Thymus (tissue), 11 donors: ENCODE results near the gene MAT2B. TPM values are rescaled to one million over a fixed set of nuclear protein-coding genes. Genes with fewer than 3 reads are reported as not detected.

ENCODE experiments used
- DNase-seq, 9 donors: peaks; one replicate each; pipeline ENCODE4 v3.0.0-alpha.2; 2013; ENCODE audit warnings: low spot score in 9 of 9, low read depth in 6 of 9, missing footprints in 1 of 9
- H3K27ac ChIP-seq, 2 donors: one replicate each; pipeline ENCODE4 v1.5.1; 2013; ENCODE audit warnings: control low read depth in 1 of 2, low read depth in 1 of 2, low read length in 1 of 2, mild to moderate bottlenecking in 1 of 2, moderate library complexity in 1 of 2
- H3K27me3 ChIP-seq, 2 donors: one replicate each; pipeline ENCODE4 v1.5.1; 2013; ENCODE audit warnings: low read length in 1 of 2; ENCODE audit not compliant: control insufficient read depth in 2 of 2, insufficient read depth in 1 of 2
- H3K36me3 ChIP-seq, 2 donors: one replicate each; pipeline ENCODE4 v1.5.1; 2013; ENCODE audit warnings: low read length in 1 of 2, mild to moderate bottlenecking in 1 of 2, moderate library complexity in 1 of 2; ENCODE audit not compliant: control insufficient read depth in 2 of 2, insufficient read depth in 2 of 2
- H3K4me1 ChIP-seq, 2 donors: one replicate each; pipeline ENCODE4 v1.5.1; 2013; ENCODE audit warnings: low read length in 2 of 2; ENCODE audit not compliant: control insufficient read depth in 2 of 2, insufficient read depth in 2 of 2
- H3K4me3 ChIP-seq, 2 donors: one replicate each; pipeline ENCODE4 v1.5.1; 2013; ENCODE audit warnings: low read length in 2 of 2, control low read depth in 1 of 2, mild to moderate bottlenecking in 1 of 2
- H3K9me3 ChIP-seq, 2 donors: one replicate each; pipeline ENCODE4 v1.5.1; 2013; ENCODE audit warnings: low read length in 1 of 2, mild to moderate bottlenecking in 1 of 2; ENCODE audit not compliant: control insufficient read depth in 2 of 2, insufficient read depth in 1 of 2
- WGBS: extraction: QIAGEN DNeasy Blood & Tissue Kit; methylation state at CpG from one replicate; pipeline ENCODE4 v1.1.7; 2013; 5-methylcytosine and 5-hydroxymethylcytosine counted together
- polyA plus RNA-seq: library from polyadenylated mRNA; stranded (reverse); fragments of 200-250 nt; gene quantifications from one replicate; pipeline ENCODE4 v1.2.3, GENCODE V29; 2013
- total RNA-seq: library from RNA; stranded (reverse); fragments of 120-200 nt; gene quantifications from one replicate; pipeline ENCODE4 v1.2.4, GENCODE V29; 2013
- donor health status: healthy.

MAT2B gene
- total and polyA plus RNA-seq, 2 donors, result 59.9 to 133 TPM

- H3K36me3 ChIP-seq, result no peaks in the 10 kb centered on the region
- peaks cover 0 to 4% of the 10 kb centered on the region in 2 donors for H3K4me1 ChIP-seq
- DNase-seq, result no peak
- H3K9me3 ChIP-seq, result no peaks in the 10 kb centered on the region
- no peak overlapping the region for H3K27ac ChIP-seq
- peaks cover 13 to 40% of the 10 kb centered on the region in 2 donors for H3K27me3 ChIP-seq
- 63% methylated on average over 1 of the region's 1 CpG for WGBS
- no peak overlapping the region for H3K4me3 ChIP-seq
Observed at GRCh38 chr5:163563112-163563511, 57.7 kb downstream of the MAT2B start.

GRCh38 chr5:163563880-163564279 lies 58.5 kb downstream of the MAT2B start:
- 78% methylated on average over 3 of the region's 3 CpGs for WGBS

GRCh38 chr5:163564321-163564938 lies 59.0 kb downstream of the MAT2B start:
- WGBS, result 19% methylated on average over 7 of the region's 7 CpGs
- H3K27me3 ChIP-seq, result peaks cover 13 to 40% of the 10 kb centered on the region in 2 donors
- peaks cover 0 to 4% of the 10 kb centered on the region in 2 donors for H3K4me1 ChIP-seq
- peak; percentile 9 to 70 (median 38) for DNase-seq
- no peaks in the 10 kb centered on the region for H3K36me3 ChIP-seq
- no peak overlapping the region for H3K27ac ChIP-seq
- no peaks in the 10 kb centered on the region for H3K9me3 ChIP-seq
- no peak overlapping the region for H3K4me3 ChIP-seq

More at GRCh38 chr5:163563880-163564279, 58.5 kb downstream of the MAT2B start:
- no peak overlapping the region for H3K27ac ChIP-seq
- peaks cover 13 to 40% of the 10 kb centered on the region in 2 donors for H3K27me3 ChIP-seq
- H3K36me3 ChIP-seq, result no peaks in the 10 kb centered on the region
- no peaks in the 10 kb centered on the region for H3K9me3 ChIP-seq
- no peak for DNase-seq
- H3K4me3 ChIP-seq, result no peak overlapping the region
- peaks cover 0 to 4% of the 10 kb centered on the region in 2 donors for H3K4me1 ChIP-seq

GRCh38 chr5:163565492-163565891 lies 60.1 kb downstream of the MAT2B start:
- peaks cover 0 to 4% of the 10 kb centered on the region in 2 donors for H3K4me1 ChIP-seq
- peaks cover 13 to 40% of the 10 kb centered on the region in 2 donors for H3K27me3 ChIP-seq
- H3K27ac ChIP-seq, result no peak overlapping the region
- 11% methylated on average over 11 of the region's 11 CpGs for WGBS
- H3K36me3 ChIP-seq, result no peaks in the 10 kb centered on the region
- no peaks in the 10 kb centered on the region for H3K9me3 ChIP-seq
- no peak overlapping the region for H3K4me3 ChIP-seq
- no peak for DNase-seq

- Histone ChIP-seq H3K4me3 (peak overlapping the region in 1 of 2 donors; percentile 18), H3K27me3 (peaks cover 13 to 40% of the 10 kb centered on the region in 2 donors), H3K27ac (no peak overlapping the region), H3K9me3 (no peaks in the 10 kb centered on the region), H3K4me1 (peaks cover 0 to 4% of the 10 kb centered on the region in 2 donors), H3K36me3 (no peaks in the 10 kb centered on the region)
- WGBS, result 4% methylated on average over 32 of the region's 32 CpGs
- DNase-seq, result peak in 2 of 9 donors; percentile 7 to 18
Observed at GRCh38 chr5:163565931-163566608, 60.7 kb downstream of the MAT2B start.

- no peaks in the 10 kb centered on the region for H3K9me3 ChIP-seq
- H3K27me3 ChIP-seq, result peaks cover 13 to 40% of the 10 kb centered on the region in 2 donors
- H3K4me3 ChIP-seq, result no peak overlapping the region
- 43% methylated on average over 3 of the region's 3 CpGs for WGBS
- H3K36me3 ChIP-seq, result no peaks in the 10 kb centered on the region
- DNase-seq, result no peak
- no peak overlapping the region for H3K27ac ChIP-seq
- peaks cover 0 to 4% of the 10 kb centered on the region in 2 donors for H3K4me1 ChIP-seq
Observed at GRCh38 chr5:163566678-163567077, 61.3 kb downstream of the MAT2B start.

GRCh38 chr5:163567811-163568210 lies 62.4 kb downstream of the MAT2B start:
- Histone ChIP-seq H3K27me3 (peaks cover 13 to 40% of the 10 kb centered on the region in 2 donors), H3K4me1 (peaks cover 0 to 4% of the 10 kb centered on the region in 2 donors), H3K9me3 (no peaks in the 10 kb centered on the region), H3K36me3 (no peaks in the 10 kb centered on the region), H3K4me3 (no peak overlapping the region), H3K27ac (no peak overlapping the region)
- 90% methylated on average over 1 of the region's 1 CpG for WGBS
- DNase-seq, result no peak

Other genes starting within 250 kb of the MAT2B start
- gene CCNG1, start 68.0 kb upstream of the MAT2B start, total RNA-seq, result 107 TPM
- 150 TPM for gene CCNG1, start 68.0 kb upstream of the MAT2B start, polyA plus RNA-seq
- gene NUDCD2, start 45.5 kb upstream of the MAT2B start, total RNA-seq, result 39.0 TPM
- gene NUDCD2, start 45.5 kb upstream of the MAT2B start, polyA plus RNA-seq, result 14.9 TPM
- 54.9 TPM for gene HMMR, start 45.0 kb upstream of the MAT2B start, total RNA-seq
- 6.2 TPM for gene HMMR, start 45.0 kb upstream of the MAT2B start, polyA plus RNA-seq